ENCODE data around the gene CLPTM1L. TPM values are rescaled to one million over a fixed set of nuclear protein-coding genes. Genes with fewer than 3 reads are reported as not detected.
A peak's percentile ranks its signal among the peaks of the same experiment; 100 is the strongest.
"Not testable (repeated sequence)": the region's sequence is repeated elsewhere in the genome, so short reads cannot be mapped to it uniquely, and the experiment has no call there.

Gene CLPTM1L
- total RNA-seq, 4 donors from 2014 or later = 149 to 215 (median 179) TPM

GRCh38 chr5:1345876-1346626, 1.2 kb upstream of the CLPTM1L start:
- Histone ChIP-seq H3K9me3 (no peaks in the 10 kb centered on the region), H3K27me3 (no peaks in the 10 kb centered on the region), H3K4me3 (replicated peaks in 1 of 3) (peak overlapping the region in 1 of 3 donors; percentile 91), H3K36me3 (peaks cover 14% of the 10 kb centered on the region in 2 donors), H3K4me1 (peaks cover 25% of the 10 kb centered on the region in 2 donors), H3K27ac (no peak overlapping the region)
- TF ChIP-seq CTCF (IDR thresholded peaks at IDR 0.05) = no peak
- TF ChIP-seq POLR2A (IDR thresholded peaks at IDR 0.05) = no peak
- DNase-seq = no peak
- 79 to 82% methylated on average over 26 to 27 of the region's 27 CpGs for WGBS, 2 donors
- intact Hi-C loops (cut with DNase I) = loop anchor here (5.0 to 10.0 kb wide), 2 partner anchors 36 to 449 kb away; partner anchors contain the start of gene MRPL36

GRCh38 chr5:1343931-1344901, 683 bp downstream of the CLPTM1L start:
- Histone ChIP-seq H3K9me3 (no peaks in the 10 kb centered on the region), H3K36me3 (peaks cover 27 to 28% of the 10 kb centered on the region in 2 donors), H3K27ac (peak overlapping the region; percentile 30 to 78 (median 38)), H3K4me3 (replicated peaks in 1 of 3) (peak overlapping the region; percentile 34 to 77 (median 51)), H3K4me1 (peaks cover 25% of the 10 kb centered on the region in 2 donors), H3K27me3 (no peaks in the 10 kb centered on the region)
- 13 to 18% methylated on average over 20 of the region's 61 CpGs for WGBS, 2 donors
- intact Hi-C loops (cut with DNase I) = loop anchor here (10.0 kb wide), 1 partner anchor 451 kb away; the partner anchor contains the start of gene MRPL36
- peak; percentile 16 to 24 for DNase-seq
- TF ChIP-seq POLR2A (IDR thresholded peaks at IDR 0.05) (no peak), CTCF (IDR thresholded peaks at IDR 0.05) (no peak)

- H3K9me3 ChIP-seq = no peaks in the 10 kb centered on the region
- peaks cover 25% of the 10 kb centered on the region in 2 donors for H3K4me1 ChIP-seq
- WGBS, 2 donors = 35 to 50% methylated on average over 8 to 9 of the region's 9 CpGs
- H3K36me3 ChIP-seq = peaks cover 33 to 35% of the 10 kb centered on the region in 2 donors
- intact Hi-C loops (cut with DNase I) = loop anchor here (10.0 kb wide), 1 partner anchor 451 kb away; the partner anchor contains the start of gene MRPL36
- H3K27me3 ChIP-seq = no peaks in the 10 kb centered on the region
- TF ChIP-seq CTCF (IDR thresholded peaks at IDR 0.05) (no peak), POLR2A (IDR thresholded peaks at IDR 0.05) (no peak)
- H3K4me3 ChIP-seq (replicated peaks in 1 of 3) = peak overlapping the region in 1 of 3 donors; percentile 77
- peak; percentile 93 to 94 for DNase-seq
- H3K27ac ChIP-seq = peak overlapping the region; percentile 11 to 78 (median 38)
Observed at GRCh38 chr5:1343315-1343751, 1.6 kb downstream of the CLPTM1L start.

- WGBS, 2 donors = 77% methylated on average over 11 to 13 of the region's 14 CpGs
- not testable (repeated sequence) for H3K9me3 ChIP-seq; H3K4me3 ChIP-seq (replicated peaks in 1 of 3); H3K27me3 ChIP-seq
- intact Hi-C loops (cut with DNase I) = loop anchor here (10.0 kb wide), 1 partner anchor 452 kb away; the partner anchor contains the start of gene MRPL36
- Histone ChIP-seq H3K36me3 (peaks cover 39 to 41% of the 10 kb centered on the region in 2 donors), H3K27ac (peak overlapping the region in 2 of 3 donors; percentile 47 to 59), H3K4me1 (peaks cover 25% of the 10 kb centered on the region in 2 donors)
- peak; percentile 26 to 38 for DNase-seq
Observed at GRCh38 chr5:1342711-1343110, 2.2 kb downstream of the CLPTM1L start.

- peaks cover 44 to 46% of the 10 kb centered on the region in 2 donors for H3K36me3 ChIP-seq
- H3K27me3 ChIP-seq = no peaks in the 10 kb centered on the region
- 92 to 95% methylated on average over 12 of the region's 12 CpGs for WGBS, 2 donors
- no peak for DNase-seq
- intact Hi-C loops (cut with DNase I) = loop anchor here (10.0 kb wide), 1 partner anchor 453 kb away; the partner anchor contains the start of gene MRPL36
- peak overlapping the region in 1 of 3 donors; percentile 59 for H3K27ac ChIP-seq
- no peaks in the 10 kb centered on the region for H3K9me3 ChIP-seq
- TF ChIP-seq CTCF (IDR thresholded peaks at IDR 0.05) = no peak
- TF ChIP-seq POLR2A (IDR thresholded peaks at IDR 0.05) = no peak
- H3K4me1 ChIP-seq = peaks cover 25% of the 10 kb centered on the region in 2 donors
- H3K4me3 ChIP-seq (replicated peaks in 1 of 3) = no peak overlapping the region
Observed at GRCh38 chr5:1342268-1342667, 2.6 kb downstream of the CLPTM1L start.
